HG03064 (cell line): ENCODE results near the gene NAALADL2.
"Not testable (repeated sequence)": the region's sequence is repeated elsewhere in the genome, so short reads cannot be mapped to it uniquely, and the experiment has no call there.

ENCODE experiments used
- ATAC-seq: cut with Tn5 transposase; IDR thresholded peaks from one replicate; pipeline ENCODE4 v1.9.1; 2021; ENCODE audit warnings: low read depth; ENCODE audit not compliant: unreplicated experiment

NAALADL2 gene

DNA sequence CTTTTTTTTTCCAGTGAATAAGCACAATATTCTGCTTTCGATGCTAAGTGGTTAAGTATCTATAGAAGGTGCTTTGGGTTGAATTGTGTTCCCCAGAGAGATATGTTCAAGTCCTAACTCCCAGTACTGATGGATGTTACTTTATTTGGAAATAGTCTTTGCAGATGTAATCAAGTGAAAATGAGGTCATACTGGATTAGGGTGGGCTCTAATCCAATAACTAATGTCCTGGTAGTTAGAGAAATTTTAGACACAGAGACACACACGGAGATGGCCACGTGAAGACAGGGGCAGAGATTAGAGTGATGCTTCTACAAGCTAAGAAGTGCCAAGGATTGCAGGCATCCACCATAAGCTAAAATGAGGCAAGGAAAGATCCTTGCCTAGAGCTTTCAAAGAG lies 662.3 kb downstream of the NAALADL2 start:
- no peak for ATAC-seq

DNA sequence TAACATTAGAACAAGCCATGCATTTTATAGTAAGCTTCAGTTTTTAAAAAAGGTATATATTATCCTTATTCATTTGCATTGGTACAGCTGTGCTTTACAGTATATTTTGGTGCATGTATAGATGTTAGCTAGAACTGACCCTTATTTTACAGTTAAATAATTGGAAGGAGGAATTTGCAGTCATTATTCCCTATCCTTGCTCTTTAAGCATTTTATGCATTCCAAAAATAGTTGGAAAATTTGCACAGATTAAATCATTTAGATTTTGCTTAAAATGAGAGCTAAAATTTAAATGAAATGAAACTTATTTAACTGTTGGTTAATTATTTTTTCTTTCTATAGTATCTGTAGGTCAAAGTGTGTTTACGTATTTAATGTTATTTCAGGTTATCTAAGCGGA lies 667.1 kb downstream of the NAALADL2 start:
- no peak for ATAC-seq

DNA sequence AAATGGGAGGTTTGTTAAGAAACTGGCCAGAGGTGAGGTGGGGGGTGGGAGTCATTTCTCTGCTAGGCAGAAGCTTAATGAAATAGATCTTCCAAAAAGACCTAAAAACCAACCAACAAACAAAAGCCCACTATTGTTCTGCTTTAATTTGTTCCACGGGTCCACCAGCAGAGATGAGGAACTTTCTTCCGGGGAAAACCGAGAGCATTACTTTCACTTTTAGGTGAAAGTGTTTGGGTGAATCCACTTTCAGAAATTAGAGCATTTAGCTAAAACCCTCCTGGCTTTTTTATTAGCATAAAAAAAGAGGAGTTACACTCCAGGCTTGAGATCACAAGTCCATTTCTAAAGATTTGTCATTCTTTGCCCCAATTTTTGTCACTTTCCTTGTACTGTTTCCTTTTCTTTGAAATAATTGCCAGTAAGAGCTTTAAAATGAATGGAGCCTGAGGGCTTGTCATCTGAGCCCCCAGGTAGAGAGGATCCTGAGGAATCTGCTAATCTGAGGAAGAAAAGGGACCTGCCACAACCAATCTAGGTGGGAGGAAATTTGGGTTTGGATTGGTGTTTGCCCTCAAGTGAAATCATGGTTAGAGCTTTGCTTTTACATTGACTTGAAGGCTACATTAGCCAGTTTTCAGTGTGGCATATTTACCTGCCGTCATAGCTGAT lies 667.6 kb downstream of the NAALADL2 start:
- ATAC-seq = no peak

DNA sequence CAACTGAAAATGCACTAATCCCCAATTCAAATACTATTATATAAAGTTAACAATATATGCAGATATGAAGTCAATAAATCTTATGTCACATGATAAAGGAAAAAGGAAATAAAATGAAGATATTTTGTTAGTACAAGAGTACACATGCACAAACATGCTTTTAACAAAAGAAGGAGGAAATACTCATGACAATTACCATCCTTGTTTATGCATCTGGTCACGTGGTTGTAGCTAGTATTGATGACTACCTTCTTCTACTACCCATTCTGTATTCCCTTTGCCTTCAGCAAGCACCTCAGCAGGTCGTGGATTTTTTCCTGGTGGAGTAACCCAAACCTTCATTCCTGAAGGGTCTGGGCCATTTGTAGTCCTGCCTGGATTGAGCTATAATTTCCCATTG lies 669.6 kb downstream of the NAALADL2 start:
- ATAC-seq = not testable (repeated sequence)

DNA sequence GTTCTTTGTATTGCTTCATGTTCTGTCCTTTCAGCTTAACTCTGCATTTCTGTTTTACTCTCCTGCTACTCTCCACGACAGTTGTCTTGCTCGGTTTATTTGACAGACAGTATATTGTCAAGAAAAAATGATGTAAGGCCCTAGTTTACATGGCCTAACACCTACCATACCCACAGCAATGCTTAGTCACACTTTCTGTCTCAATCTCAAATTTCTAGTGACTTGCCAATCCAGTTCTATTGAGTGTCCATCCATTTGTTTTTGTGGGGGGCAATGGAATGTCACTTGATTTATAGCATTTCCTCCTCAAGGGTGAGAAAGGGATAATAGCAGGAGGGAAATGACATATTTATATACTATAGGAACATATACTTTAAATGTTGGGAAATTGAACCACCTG lies 676.2 kb downstream of the NAALADL2 start:
- ATAC-seq = no peak

DNA sequence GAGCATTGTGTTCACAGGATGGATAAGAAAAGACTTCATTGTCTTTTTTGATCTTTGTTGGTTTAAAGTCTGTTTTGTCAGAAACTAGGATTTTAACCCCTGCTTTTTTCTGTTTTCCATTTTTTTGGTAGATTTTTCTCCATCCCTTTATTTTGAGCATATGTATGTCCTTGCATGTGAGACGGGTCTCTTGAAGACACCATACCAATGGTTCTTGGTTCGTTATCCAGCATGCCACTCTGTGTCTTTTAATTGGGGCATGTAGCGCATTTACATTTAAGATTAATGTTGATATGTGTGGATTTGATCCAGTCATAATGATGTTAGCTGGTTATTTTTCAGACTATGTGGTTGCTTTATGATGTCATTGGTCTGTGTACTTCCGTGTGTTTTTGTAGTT lies 687.0 kb downstream of the NAALADL2 start:
- no peak for ATAC-seq

DNA sequence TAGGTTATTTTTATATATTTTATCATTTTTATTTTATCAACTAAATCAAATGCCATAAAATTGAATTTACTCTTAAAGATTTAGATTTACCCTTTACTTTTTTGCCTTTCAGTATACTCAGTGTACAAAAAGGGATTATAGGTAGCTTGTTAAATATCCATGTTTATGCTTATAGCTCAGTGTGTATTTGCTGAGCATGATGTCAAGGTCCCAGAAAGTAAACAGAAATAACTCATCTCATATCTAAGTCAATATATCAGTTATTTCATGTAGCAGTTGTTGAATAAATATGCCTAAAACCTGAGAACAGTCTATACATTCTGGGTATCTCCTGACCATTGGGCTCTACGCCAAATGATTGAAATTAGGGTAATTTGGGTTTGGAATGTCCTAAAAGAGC lies 693.8 kb downstream of the NAALADL2 start:
- ATAC-seq = no peak

DNA sequence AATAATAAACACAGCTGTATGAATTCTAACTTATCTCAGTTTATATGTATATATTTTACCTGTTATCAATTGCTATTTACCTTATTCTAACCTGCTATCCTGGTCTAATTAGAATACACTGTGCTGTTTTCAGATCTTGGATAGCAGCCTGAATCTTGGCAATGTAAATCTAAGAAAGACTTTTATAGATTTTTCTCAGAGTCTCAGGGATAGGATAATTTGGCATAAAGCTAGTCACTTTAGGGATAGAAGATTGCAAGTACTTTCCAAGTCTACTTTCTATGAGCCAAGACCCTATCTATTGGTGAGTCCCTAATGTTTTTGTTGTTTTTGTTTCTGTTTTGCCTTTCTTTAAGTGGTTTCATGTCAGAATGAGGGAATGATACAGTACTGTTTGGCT lies 695.7 kb downstream of the NAALADL2 start:
- no peak for ATAC-seq

DNA sequence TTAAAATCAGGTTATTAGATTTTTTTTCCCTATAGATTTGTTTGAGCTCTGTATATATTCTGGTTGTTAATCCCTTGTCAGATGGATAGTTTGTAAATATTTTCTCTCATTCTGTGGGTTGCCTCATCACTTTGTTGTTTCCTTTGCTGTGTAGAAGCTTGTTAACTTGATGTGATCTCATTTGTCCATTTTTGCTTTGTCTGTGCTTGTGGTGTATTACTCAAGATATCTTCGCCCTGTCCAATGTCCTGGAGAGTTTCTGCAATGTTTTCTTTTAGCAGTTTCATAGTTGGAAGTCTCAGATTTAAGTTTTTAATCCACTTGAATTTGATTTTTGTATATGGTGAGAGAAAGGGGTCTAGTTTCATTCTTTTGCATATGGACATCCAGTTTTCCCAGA lies 699.1 kb downstream of the NAALADL2 start:
- no peak for ATAC-seq

DNA sequence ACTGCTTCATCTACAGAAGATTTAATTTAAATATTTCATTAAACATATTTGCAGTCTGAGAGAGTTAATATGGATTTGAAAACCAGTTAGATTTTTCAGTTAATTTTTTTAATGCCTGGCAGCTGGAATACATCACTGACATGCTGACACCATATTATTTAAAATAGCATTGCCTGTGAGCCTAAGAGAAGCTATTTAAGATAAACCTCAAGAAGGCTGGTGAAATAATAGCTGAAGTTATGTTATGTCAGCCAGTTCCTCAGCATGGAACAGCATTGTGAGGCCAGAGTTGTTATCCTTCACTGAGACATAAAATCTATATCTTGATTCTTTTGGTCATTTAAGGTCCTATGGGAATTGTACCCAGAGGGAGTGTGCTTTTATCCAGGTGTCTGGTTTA lies 705.2 kb downstream of the NAALADL2 start:
- ATAC-seq = no peak

DNA sequence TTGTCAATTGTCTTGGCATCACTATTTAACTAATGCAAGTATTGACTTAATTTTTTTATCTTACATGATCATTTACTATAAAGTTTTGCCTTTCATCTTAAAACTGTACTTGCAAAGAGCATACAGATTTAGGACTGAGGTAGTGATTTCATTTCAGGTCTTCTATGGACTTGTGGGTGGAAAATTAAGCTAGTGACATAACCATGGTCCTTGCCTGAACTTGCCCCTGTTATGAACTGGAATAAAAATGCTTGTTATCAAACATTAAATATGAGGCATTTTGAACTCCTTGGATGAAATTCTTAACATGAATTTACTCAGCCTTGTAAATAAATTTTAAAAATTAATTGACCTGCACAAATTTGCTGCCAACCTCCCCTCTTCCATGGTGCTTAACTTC lies 712.0 kb downstream of the NAALADL2 start:
- no peak for ATAC-seq

DNA sequence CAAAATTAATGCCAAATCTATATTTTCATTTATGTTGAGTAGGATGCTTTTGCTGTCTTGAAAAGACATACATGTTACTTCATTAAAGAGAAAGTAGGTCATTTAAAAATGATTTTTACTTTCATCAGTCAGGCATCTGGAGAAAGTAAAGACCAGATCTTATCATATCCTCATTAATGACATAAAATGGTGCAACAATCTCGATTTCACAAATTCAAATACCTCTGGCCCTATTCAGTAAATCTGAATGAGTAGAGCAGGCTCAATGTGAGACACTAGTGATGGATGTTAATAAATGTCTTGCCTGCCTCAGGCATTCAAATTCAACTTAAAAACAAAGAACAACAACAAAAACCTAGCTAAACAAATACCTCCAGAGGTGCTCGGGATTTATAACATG lies 714.1 kb downstream of the NAALADL2 start:
- ATAC-seq = no peak

DNA sequence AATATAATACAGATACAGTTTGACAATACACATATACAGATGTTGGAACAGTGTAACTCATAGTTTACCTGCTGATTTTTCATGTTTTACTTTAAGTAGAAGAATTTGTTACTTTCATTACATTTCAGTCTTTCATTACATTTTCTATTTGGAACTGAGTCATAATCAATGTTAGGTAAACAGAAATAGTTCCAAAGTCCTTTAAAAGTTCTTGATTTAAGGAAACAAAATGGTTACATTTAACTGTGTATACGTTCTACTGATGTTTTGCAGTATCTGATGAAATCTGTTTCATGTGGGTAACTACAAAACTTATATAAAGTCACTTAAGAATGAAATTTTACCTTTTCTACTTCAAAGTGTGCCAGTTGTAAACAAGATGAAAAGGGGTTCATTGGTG lies 721.2 kb downstream of the NAALADL2 start:
- no peak for ATAC-seq

DNA sequence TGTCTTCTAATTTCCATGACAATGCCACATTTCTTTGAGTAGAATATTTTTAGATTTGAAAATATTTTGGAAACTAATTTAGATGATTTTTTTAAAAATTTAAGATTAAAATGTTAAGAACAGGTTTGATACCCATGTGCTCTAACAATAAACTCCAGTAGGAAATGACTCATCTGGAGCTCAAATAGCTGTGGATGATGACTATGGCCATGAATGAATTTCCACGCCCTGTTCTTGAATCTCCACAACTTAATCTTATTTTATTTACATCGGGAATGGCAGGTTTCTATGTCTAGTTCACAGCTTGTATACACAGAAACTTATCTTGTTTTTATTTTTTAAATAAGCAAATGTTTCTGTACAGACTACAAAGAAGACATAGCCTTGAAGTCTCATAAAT lies 726.8 kb downstream of the NAALADL2 start:
- no peak for ATAC-seq

DNA sequence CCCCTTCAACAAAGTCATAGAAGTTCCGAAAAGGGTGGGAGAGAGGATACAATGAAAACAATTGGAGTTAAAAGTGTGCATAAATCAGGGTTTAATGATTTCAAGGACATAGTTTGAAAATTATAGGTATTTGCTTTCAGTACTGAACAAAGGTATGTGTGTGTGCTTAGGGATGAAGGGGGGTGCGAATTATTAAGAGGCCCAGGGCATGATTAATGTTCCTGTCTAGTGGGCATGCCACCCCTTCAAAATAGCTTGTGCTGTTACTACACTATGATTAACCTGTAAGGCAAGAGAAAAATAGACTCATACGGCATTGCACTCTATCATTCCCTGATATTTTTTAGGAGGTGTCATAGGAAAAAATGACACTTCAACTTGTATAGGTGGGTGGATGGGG lies 731.6 kb downstream of the NAALADL2 start:
- ATAC-seq = no peak

DNA sequence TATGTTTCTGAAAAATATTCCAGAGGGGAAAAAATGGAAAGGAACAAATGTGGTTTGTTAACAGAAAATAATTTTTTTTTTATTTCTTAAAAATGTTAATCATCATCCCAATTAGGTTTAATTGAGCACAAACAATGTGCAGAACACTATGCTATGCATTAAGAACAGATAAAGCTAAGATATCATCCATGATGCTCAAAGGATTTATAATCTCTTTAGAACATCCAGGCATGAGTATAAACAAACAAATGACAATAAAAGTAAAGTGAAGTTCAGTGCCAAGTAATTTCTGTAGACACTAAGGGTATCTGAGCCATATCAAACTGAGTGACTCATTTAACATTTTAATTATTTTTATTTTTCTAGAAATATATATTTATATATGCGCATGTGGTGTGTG lies 732.2 kb downstream of the NAALADL2 start:
- no peak for ATAC-seq

DNA sequence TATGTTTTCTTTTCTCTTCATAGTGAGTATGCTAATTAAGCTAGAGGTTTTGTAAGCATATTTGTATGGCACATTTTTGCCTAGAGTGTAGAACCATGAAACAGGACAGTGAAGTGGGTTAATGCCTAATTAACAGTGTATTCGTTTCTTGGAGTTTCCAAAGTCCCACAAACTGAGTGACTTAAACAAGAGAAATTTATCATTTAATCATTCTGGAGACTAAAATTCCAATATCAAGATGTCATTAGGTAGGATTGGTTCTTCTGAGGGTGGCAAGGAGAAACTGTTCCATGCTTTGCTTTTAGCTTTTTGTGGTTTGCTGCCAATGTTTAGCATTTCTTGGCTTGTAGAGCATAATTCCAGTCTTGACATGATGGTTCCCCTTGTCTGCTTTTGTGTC lies 734.2 kb downstream of the NAALADL2 start:
- no peak for ATAC-seq

DNA sequence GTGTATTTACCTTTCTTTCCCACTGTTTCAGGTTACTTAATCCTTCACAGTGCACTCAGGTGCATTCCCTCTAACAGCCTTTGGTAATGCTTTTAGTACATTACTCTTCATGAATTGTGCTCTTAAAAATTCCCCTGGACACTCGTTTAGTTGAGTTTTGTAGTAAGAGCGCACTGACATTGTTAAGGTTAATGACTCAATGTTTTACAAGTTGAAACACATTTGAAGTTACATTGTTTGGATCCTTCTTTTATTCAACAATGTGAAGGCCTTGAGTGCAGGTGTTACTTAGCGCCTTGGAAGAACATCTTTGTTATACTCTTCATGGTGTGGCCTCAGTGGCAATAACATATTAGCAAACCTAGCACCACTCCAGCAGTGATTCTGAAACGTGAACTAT lies 739.6 kb downstream of the NAALADL2 start:
- ATAC-seq = no peak

DNA sequence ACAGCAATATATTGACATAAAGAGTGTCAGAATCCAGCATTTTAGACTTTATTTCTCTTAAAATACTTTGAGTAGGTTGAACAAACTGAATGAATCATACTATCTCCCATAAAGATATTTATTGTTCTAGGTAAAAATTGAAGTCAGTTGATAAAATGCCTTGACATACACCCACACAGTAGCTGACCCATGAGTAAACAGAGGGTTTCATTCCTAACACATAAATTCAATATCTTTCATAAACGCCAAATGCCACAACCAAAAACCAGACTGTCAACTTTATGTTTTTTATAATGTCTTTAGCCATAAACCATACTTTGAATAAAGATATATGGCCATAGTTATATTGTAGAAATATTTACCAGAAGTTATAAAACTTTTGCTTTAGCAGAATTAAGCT lies 742.4 kb downstream of the NAALADL2 start:
- ATAC-seq = no peak

DNA sequence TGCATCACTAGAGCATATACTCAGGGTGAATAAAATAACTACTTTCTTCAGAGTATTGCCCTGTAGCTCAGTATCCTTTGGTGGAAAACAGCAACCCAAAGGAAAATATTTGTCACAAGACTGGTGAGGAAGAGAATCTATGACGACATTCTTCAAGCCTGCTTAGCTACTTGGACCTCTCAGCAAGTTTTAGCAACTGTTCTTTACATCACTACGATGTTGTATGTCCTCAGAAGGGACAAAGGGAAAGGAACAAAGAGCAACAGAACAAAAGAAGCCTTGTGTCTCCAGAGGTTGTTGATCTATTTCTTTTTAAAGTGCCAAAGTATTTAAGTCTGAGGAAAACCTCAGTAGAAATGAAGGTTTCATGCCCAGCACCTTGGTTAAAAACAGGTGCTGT lies 746.7 kb downstream of the NAALADL2 start:
- ATAC-seq = no peak

DNA sequence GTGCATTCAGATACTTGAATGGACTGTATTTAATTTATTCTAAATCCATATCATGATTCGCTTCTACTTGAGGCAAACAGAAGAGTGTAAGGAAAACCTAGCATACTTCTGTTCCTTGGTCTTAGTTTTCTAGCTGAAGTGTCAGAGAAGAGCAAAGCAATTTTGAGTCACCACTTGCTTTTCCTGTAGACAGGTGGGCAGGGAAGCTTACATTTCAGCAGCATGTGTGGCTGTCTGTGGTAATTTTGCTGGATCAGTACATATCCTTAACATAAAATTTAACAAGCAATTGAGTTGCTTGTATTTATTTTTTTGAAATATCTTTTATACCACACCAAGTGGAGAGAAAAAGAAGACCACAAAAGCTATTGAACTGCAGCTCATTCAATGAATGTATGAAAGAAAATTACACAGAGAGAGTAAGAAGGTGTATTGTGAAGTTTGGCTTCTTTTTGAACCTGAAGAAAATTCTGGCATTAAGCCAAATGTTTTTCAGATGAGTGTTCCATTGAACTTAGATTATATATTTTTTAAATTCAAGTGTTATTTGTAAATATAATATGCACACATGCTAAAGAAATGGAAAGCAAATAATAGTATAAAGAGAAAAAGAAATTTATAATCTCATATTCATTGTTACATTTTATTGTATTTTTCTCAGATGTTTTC lies 747.6 kb downstream of the NAALADL2 start:
- ATAC-seq = no peak

DNA sequence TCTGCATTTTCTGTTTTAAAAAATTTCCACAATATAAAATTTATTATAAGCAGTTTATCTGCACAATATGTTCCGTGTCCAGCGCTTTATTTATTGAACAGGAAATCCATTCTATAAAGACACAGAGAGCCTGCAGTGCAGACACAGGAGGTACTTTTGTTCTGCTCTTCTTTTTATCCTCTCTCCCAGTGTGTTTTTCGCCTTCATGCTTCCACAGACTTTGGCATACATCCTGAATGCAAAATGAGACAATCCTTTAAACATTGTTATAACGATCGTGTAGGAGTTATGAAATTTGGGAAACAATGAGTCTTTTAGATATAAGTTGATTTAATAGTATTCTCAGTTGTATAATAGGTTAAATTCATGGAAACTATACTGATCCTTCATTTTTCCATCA lies 749.2 kb downstream of the NAALADL2 start:
- no peak for ATAC-seq

DNA sequence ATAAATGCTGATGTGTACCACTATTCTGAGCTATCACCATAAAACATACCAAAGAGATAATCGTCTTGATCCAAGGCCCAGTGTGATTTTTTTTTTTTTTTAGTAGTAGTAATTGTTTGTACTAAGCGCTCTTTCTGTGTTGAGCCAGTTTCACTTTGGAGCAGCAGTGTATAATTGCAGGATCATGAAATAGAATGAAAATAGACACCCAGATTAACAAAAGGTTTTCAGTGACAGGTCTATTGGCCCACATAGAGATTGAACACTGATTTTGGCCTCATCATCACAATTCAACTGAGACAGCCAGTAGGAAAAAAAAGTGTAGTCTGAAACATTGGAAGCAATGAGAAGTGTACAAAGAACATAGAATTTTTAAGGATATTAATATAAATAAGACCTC lies 749.8 kb downstream of the NAALADL2 start:
- no peak for ATAC-seq
